Measurements from ENCODE around the gene IMPA2. TPM values are rescaled to one million over a fixed set of nuclear protein-coding genes. Genes with fewer than 3 reads are reported as not detected.
"Not testable (repeated sequence)": the region's sequence is repeated elsewhere in the genome, so short reads cannot be mapped to it uniquely, and the experiment has no call there.

The IMPA2 gene
- total RNA-seq, 2 donors from 2014 or later, result 8.4 to 26.6 TPM

DNA sequence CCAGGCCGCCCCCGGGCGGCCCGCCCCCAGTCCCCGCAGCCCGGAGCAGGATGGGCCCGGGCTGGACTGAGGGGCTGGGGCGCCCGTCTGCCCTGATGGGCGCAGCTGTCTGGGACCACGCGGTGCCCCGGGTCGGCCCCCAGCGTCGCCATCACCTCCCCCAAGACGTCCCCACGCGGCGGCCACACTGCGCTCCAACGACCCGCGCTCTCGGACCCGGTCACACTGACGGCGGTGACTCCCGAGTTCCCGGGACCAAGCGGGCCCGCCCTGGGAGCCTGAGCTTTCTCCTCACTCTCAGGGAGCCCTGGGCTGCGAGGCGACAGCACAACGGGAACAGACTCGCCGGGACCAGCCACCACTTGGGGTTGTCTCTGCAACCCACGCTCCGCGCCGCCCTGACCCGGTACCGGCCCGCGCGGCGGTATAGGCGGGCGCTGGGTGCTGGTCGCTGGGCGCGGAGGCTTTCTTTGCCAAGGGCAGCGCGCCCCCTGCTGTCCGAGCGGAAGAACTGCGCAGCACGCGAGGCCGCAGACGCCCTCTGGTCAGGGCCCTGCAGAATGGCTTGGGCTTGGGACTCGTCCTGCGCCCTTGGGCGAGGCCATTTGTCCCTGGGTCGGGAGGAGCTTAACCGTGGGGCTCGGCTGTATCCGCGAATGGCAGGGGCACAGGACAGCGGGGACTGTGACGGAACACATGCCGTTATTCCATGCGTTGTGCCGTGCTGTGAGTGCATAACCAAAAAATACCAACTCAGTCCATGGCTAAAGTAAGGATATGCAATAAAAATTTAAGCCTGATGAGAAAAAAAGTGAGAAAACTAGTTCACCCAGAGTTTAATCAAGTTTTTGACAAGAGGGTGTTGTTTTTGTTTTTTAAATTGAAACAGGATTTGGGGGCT is 57.6 kb downstream of the IMPA2 start:
- Histone ChIP-seq H3K36me3 (no peaks in the 10 kb centered on the region), H3K27ac (no peak overlapping the region), H3K27me3 (replicated peaks; ENCODE audit: insufficient read depth) (no peaks in the 10 kb centered on the region), H3K4me1 (ENCODE audit: control insufficient read depth in 1 of 2, low read depth in 2 of 2) (peaks cover 0 to 8% of the 10 kb centered on the region in 2 donors), H3K9me3 (no peaks in the 10 kb centered on the region), H3K4me3 (peak overlapping the region; percentile 85)
- DNase-seq (ENCODE audit: low spot score) (peak; percentile 23), ATAC-seq (ENCODE audit: insufficient number of reproducible peaks, low FRiP score, low read depth) (peak; percentile 70)
- TF ChIP-seq, protein P1, sequence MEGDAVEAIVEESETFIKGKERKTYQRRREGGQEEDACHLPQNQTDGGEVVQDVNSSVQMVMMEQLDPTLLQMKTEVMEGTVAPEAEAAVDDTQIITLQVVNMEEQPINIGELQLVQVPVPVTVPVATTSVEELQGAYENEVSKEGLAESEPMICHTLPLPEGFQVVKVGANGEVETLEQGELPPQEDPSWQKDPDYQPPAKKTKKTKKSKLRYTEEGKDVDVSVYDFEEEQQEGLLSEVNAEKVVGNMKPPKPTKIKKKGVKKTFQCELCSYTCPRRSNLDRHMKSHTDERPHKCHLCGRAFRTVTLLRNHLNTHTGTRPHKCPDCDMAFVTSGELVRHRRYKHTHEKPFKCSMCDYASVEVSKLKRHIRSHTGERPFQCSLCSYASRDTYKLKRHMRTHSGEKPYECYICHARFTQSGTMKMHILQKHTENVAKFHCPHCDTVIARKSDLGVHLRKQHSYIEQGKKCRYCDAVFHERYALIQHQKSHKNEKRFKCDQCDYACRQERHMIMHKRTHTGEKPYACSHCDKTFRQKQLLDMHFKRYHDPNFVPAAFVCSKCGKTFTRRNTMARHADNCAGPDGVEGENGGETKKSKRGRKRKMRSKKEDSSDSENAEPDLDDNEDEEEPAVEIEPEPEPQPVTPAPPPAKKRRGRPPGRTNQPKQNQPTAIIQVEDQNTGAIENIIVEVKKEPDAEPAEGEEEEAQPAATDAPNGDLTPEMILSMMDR (IDR thresholded peaks at IDR 0.05), result peak; percentile 99

DNA sequence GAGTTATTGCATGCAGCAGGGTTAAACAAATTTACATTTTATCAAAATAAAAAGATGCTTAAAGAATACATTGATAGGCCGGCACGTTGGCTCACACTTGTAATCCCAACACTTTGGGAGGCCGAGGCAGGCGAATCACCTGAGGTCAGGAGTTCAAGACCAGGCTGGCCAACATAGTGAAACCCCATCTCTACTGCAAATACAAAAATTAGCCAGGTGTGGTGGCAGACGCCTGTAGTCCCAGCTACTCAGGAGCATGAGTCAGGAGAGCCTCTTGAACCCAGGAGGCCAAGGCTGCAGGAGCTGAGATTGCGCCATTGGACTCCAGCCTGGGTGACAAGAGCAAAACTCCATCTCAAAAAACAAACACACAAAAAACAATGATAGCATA is 58.2 kb downstream of the IMPA2 start:
- not testable (repeated sequence) for H3K27ac ChIP-seq; ATAC-seq (ENCODE audit: insufficient number of reproducible peaks, low FRiP score, low read depth); H3K4me3 ChIP-seq; H3K4me1 ChIP-seq (ENCODE audit: control insufficient read depth in 1 of 2, low read depth in 2 of 2); H3K36me3 ChIP-seq; DNase-seq (ENCODE audit: low spot score); H3K27me3 ChIP-seq (replicated peaks; ENCODE audit: insufficient read depth); H3K9me3 ChIP-seq

DNA sequence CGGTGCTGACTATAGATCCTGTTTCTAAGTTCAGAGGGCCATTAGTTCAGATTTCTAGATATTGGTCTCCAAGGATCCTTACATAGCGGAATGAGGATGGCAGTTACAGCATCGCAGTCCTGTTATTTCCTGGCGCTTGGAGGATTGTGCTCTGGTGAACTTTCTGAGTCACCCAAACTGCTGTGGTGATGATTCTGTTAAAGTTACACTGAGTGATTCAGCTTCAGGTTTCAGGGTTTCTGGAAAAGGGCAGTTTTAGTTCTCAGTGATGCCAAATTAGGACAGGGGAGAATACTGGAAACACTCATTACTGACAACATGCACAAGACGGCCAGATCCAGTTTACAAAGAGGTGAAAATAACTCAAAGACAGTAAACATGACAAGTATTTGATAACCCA is 60.3 kb downstream of the IMPA2 start:
- Histone ChIP-seq H3K9me3 (no peaks in the 10 kb centered on the region), H3K4me3 (no peak overlapping the region), H3K36me3 (no peaks in the 10 kb centered on the region), H3K4me1 (ENCODE audit: control insufficient read depth in 1 of 2, low read depth in 2 of 2) (peaks cover 0 to 8% of the 10 kb centered on the region in 2 donors), H3K27ac (no peak overlapping the region), H3K27me3 (replicated peaks; ENCODE audit: insufficient read depth) (no peaks in the 10 kb centered on the region)
- no peak for DNase-seq (ENCODE audit: low spot score)
- TF ChIP-seq, protein P1 (IDR thresholded peaks at IDR 0.05), result no peak
- no peak for ATAC-seq (ENCODE audit: insufficient number of reproducible peaks, low FRiP score, low read depth)

DNA sequence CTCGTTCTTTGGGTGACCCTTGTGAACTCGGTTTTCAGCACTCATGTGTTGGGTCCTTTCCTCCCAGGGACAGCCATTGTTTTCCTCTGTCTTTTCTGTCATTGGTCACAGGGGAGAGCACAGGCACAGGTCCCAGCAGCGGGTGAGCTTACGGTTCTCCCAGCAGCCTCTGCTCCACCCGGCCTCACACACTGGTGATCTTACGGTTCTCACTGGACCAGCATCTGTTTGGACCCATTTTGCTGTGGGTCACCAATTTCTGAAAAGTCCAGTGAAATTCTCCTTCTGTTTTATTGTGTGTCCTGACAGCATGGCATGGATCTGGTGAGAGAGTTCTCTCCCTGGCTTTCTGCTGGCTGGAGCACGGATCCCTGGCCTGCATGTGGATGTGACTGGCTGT is 62.5 kb downstream of the IMPA2 start:
- TF ChIP-seq, protein P1 (IDR thresholded peaks at IDR 0.05), result no peak
- Histone ChIP-seq H3K9me3 (no peaks in the 10 kb centered on the region), H3K27me3 (replicated peaks; ENCODE audit: insufficient read depth) (no peaks in the 10 kb centered on the region), H3K27ac (no peak overlapping the region), H3K36me3 (no peaks in the 10 kb centered on the region), H3K4me1 (ENCODE audit: control insufficient read depth in 1 of 2, low read depth in 2 of 2) (peaks cover 0 to under 1% of the 10 kb centered on the region in 2 donors), H3K4me3 (no peak overlapping the region)
- ATAC-seq (ENCODE audit: insufficient number of reproducible peaks, low FRiP score, low read depth) (no peak), DNase-seq (ENCODE audit: low spot score) (no peak)

DNA sequence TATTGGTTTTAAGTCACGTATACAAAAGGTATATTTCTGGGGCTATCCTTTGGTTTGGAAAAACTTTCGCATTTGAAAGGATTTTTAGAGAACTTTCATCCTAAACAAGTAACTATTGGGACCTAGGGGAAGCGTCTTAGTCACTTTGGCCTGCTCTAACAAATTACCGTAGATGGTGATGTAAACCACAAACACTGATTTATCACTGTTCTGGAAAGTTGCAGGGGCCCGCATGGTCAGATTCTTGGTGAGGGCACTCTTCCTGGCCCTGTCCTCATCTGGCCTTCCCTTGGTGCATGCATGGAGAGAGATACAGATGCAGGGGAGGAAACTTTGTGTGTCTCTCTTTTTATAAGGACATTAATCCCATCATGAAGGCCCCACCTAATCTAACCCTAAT is 63.3 kb downstream of the IMPA2 start:
- H3K27me3 ChIP-seq (replicated peaks; ENCODE audit: insufficient read depth), result no peaks in the 10 kb centered on the region
- no peak for DNase-seq (ENCODE audit: low spot score)
- TF ChIP-seq, protein P1 (IDR thresholded peaks at IDR 0.05), result no peak
- no peaks in the 10 kb centered on the region for H3K9me3 ChIP-seq
- H3K4me3 ChIP-seq, result no peak overlapping the region
- H3K4me1 ChIP-seq (ENCODE audit: control insufficient read depth in 1 of 2, low read depth in 2 of 2), result no peaks in the 10 kb centered on the region
- ATAC-seq (ENCODE audit: insufficient number of reproducible peaks, low FRiP score, low read depth), result no peak
- no peaks in the 10 kb centered on the region for H3K36me3 ChIP-seq
- no peak overlapping the region for H3K27ac ChIP-seq

Measured in thoracic aorta (tissue), 2 donors.